ENCODE data around the gene OVOL2.

- no peak for TF ChIP-seq CTCF (conservative IDR thresholded peaks at IDR 0.05; ENCODE audit: low read depth, low read length)
- TF ChIP-seq EZH2 (IDR thresholded peaks at IDR 0.05; ENCODE audit: borderline replicate concordance, low read depth, low read length, poor library complexity, severe bottlenecking), result no peak
Measured at GRCh38 chr20:18005990-18006364, 51.7 kb downstream of the OVOL2 start.
